Caki2 (cell line): ENCODE measurements around the gene TEX14. TPM values are rescaled to one million over a fixed set of nuclear protein-coding genes. Genes with fewer than 3 reads are reported as not detected.
A peak's percentile ranks its signal among the peaks of the same experiment; 100 is the strongest.
"Not testable (repeated sequence)": the region's sequence is repeated elsewhere in the genome, so short reads cannot be mapped to it uniquely, and the experiment has no call there.

Experiments used
- DNase-seq: peaks from one replicate; pipeline ENCODE4 v3.0.0-alpha.2; 2015; ENCODE audit warnings: low read depth
- in situ Hi-C: cut with HindIII; loops from 2 replicates; pipeline ENCODE4 v1.10.0; 2016; ENCODE audit warnings: low sequenced_read_pairs, low pct_unique_long_range_greater_than_20kb, mixed read lengths
- total RNA-seq: library from RNA; depleted of rRNA; stranded (reverse); fragments of >200 nt; shearing (Covaris generic); gene quantifications from 2 replicates; pipeline ENCODE4 v1.2.3, GENCODE V29; 2014; ENCODE audit warnings: low replicate concordance

Gene TEX14
- total RNA-seq, 1 experiment from 2014 or later, result not detected

GRCh38 chr17:58580671-58581070 is 111.2 kb downstream of the TEX14 start:
- no peak for DNase-seq
- in situ Hi-C loops, result no loop called here

GRCh38 chr17:58577696-58578095 is 114.1 kb downstream of the TEX14 start:
- in situ Hi-C loops, result no loop called here
- DNase-seq, result peak; percentile 7

GRCh38 chr17:58576679-58577367 is 115.0 kb downstream of the TEX14 start:
- no peak for DNase-seq
- in situ Hi-C loops, result no loop called here

- in situ Hi-C loops, result no loop called here
- peak; percentile 25 for DNase-seq
These were observed 116.3 kb downstream of the TEX14 start for GRCh38 chr17:58575511-58575910.

- in situ Hi-C loops, result no loop called here
- no peak for DNase-seq
These were observed 117.8 kb downstream of the TEX14 start for GRCh38 chr17:58574025-58574424.

GRCh38 chr17:58572846-58573245 is 119.0 kb downstream of the TEX14 start:
- DNase-seq, result no peak
- in situ Hi-C loops, result no loop called here

GRCh38 chr17:58570758-58571157 is 121.1 kb downstream of the TEX14 start:
- DNase-seq, result no peak
- in situ Hi-C loops, result no loop called here

GRCh38 chr17:58569196-58569595 is 122.6 kb downstream of the TEX14 start:
- in situ Hi-C loops, result no loop called here
- DNase-seq, result no peak

GRCh38 chr17:58568044-58568799 is 123.6 kb downstream of the TEX14 start:
- no peak for DNase-seq
- in situ Hi-C loops, result no loop called here

- no peak for DNase-seq
- in situ Hi-C loops, result no loop called here
These were observed 126.2 kb downstream of the TEX14 start for GRCh38 chr17:58565389-58566311.

GRCh38 chr17:58564971-58565370 is 126.9 kb downstream of the TEX14 start:
- no peak for DNase-seq
- in situ Hi-C loops, result no loop called here

- no peak for DNase-seq
- in situ Hi-C loops, result no loop called here
These were observed 127.6 kb downstream of the TEX14 start for GRCh38 chr17:58564243-58564642.

GRCh38 chr17:58560511-58560910 is 131.3 kb downstream of the TEX14 start:
- no peak for DNase-seq
- in situ Hi-C loops, result no loop called here

- no peak for DNase-seq
- in situ Hi-C loops, result no loop called here
These were observed 133.9 kb downstream of the TEX14 start for GRCh38 chr17:58557981-58558380.

- no peak for DNase-seq
- in situ Hi-C loops, result no loop called here
These were observed 135.0 kb downstream of the TEX14 start for GRCh38 chr17:58556833-58557250.

- in situ Hi-C loops, DNase-seq: not testable (repeated sequence)
These were observed 136.7 kb downstream of the TEX14 start for GRCh38 chr17:58555109-58555508.

GRCh38 chr17:58541249-58541648 is 150.6 kb downstream of the TEX14 start:
- in situ Hi-C loops, result no loop called here
- DNase-seq, result no peak

GRCh38 chr17:58539698-58540097 is 152.1 kb downstream of the TEX14 start:
- no peak for DNase-seq
- in situ Hi-C loops, result no loop called here
